Measurements from ENCODE around the gene ZNF337.
"Not testable (repeated sequence)": the region's sequence is repeated elsewhere in the genome, so short reads cannot be mapped to it uniquely, and the experiment has no call there.

The ZNF337 gene

DNA sequence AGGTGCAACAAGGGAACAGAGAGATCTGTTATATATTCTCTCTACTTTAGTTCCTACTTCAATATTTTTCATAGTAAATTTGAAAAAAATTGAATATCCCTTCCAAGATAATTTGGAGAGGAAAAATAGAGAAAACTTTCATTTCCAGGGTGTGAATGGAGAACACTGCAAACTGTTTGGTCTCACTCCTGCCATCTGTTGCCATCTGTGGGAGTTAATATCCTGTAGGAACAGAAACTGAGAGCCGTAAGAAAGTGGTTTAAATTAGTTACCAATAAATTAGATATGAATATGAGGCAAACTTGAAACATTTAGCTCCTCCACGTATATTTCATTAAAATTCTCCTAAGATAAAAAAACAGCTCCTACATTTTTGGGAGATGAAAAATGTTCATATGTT lies 4.2 kb downstream of the ZNF337 start:
- no peak for FAIRE-seq

DNA sequence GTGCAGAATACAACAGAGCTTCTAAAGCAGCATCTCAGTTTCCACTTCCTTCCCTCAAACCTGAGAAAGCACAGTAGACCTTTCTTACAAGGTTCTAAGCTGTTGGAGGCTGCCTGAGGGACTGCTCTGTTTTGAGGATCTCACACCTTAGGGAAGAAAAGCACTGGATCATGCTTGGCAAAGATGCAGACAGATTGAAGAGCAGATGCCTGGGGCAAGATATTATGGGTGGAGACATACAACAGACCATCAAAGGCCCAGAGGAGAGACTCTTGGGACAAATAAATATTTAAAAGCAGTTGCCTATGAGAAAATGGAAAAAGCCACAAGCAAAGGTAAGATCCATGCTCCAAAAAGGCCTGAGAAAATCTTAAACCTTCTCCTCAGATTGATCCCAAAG lies 6.2 kb downstream of the ZNF337 start:
- no peak for FAIRE-seq

DNA sequence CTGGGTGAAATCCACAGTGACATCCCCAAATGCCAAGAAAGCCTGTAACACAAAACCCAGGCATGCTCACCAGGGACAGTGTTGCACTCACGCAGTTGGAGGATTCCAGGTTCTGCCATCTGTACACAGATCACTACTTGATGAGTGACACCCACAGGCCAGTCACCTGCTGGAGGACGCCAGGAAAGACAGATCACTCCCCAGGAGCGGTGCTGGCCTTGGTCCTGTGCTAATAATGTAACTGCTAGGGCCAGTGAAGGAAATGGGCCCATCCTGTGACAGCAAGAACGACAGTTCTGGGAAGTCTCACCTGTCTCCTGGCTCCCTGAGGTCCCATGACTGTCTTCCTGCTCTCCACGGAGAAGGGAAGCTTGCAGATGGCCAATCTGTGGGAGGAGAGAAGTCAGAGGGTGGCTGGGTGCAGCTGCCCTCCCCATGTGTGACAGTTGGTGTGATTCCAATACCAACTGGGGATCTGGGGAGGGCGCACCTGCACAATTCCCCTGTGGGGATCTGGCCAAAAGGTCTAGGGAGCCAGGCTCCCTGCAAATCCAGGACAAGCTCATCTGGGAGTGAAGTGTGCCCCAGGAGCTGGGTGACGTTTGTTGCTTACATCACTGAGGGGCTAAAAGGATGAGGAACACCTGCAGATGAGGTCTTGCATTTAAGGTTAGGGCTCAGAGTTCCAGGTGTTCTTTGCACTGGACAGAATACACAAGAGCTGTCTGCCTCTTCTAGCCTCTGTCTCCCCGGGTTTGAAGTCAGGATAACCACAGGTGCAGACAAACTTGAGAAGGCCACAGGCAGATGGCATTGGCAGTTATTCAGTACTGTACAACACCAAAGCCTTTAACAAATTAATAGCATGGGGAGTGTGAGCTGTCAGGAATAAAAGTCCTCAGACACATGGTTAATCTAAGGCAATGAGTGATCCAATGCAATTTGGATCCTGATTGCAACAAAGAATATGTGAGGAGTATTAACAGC lies 10.3 kb downstream of the ZNF337 start:
- no peak for FAIRE-seq

DNA sequence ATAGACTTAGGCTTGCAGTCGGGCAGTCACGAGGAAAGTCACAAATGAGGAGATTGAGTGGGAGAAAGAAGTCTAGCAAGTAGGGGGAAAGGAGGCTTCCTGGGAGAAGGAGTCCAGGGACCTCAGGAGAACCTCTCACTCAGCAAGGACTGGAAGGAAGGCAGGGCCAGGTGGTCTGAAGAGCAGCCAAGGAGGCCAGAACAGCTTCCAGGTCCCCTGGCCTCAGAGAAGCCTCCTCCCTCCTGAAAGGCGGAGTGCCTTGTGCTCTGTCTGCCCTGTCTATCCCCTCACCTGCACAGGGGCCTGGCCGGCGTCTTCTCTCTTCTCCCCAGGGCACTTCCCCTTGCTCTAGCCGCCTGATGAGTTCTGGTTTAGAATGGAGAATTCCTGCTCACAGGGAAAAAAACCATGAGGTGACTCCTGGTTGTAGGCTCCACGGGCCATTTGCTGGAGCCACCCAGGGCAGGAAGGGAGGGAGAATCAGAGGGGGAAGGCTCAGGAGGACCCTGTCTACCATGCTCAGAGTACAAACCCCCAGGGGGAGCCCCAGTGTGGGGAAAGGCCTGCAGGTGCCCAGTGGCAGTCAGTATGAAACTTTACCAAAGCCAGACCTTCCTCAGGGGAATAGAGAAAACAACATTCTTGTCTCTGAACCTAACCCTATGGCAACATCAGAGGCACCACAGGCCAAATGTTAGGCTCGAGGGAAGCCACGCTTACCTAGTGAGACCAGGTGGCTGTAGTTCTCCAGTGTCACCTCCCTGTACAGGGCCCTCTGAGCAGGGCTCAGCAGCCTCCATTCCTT lies 11.2 kb downstream of the ZNF337 start:
- no peak for FAIRE-seq

DNA sequence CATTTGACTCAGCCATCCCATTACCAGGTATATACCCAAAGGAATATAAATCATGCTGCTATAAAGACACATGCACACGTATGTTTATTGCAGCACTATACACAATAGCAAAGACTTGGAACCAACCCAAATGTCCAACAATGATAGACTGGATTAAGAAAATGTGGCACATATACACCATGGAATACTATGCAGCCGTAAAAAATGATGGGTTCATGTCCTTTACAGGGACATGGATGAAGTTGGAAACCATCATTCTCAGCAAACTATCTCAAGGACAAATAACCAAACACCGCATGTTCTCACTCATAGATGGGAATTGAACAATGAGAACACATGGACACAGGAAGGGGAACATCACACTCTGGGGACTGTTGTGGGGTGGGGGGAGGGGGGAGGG lies 12.8 kb downstream of the ZNF337 start:
- FAIRE-seq: not testable (repeated sequence)

DNA sequence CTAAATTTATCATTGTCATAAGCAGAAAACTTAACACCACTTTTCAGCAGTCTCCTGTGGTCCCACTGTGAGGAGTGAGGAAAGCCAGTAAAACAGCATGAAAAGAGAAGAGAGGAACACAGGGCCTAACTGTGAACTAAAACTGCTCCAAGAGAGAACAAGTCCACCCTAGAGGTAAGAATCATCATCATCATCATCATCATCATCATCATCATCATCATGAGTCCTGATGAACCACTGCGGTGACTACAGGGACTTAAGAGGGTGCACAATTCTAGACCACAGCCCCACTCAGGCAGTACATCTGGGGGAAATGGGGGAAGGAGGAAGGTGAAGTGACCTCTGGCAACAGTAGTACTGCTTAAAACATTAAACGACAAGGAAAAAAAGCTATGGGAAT lies 13.6 kb downstream of the ZNF337 start:
- no peak for FAIRE-seq

DNA sequence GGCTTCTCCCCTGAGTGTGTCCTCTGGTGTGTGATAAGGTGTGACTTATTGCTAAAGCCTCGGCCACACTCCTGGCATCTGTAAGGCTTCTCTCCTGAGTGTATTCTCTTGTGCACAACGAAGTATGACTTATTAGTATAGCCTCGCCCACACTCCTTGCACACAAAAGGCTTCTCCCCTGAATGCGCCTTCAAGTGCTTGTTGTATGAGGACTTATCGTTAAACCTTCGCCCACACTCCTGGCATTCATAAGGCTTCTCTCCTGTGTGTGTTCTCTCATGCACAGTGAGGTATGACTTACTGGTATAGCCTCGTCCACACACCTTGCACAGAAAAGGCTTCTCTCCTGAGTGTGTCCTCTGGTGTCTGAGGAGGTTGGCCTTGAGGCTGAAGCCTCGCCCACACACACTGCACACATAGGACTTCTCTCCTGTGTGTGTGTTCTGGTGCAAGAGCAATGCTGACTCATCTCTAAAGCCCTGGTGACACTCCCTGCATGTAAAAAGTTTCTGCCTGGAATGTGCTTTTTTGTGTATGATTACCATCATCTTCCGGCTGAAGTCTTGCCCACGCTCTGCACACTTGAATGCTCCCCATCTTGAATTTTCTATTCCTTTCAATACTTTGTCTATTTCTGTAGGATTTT lies 20.4 kb downstream of the ZNF337 start:
- FAIRE-seq: no peak

DNA sequence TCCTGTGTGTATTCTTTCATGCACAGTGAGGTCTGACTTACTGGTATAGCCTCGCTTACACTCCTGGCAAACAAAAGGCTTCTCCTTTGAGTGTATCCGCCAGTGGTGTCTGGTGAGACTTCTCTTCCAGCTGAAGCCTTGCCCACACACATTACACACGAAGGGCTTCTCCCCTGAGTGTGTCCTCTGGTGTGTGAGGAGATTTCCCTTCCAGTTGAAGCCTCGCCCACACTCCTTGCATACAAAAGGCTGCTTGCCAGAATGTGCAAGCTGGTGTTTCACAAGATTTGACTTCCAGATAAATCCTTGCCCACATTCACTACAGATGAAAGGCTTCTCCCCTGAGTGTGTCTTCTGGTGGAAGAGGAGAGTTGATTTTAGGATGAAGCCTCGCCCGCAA lies 21.5 kb downstream of the ZNF337 start:
- no peak for FAIRE-seq

DNA sequence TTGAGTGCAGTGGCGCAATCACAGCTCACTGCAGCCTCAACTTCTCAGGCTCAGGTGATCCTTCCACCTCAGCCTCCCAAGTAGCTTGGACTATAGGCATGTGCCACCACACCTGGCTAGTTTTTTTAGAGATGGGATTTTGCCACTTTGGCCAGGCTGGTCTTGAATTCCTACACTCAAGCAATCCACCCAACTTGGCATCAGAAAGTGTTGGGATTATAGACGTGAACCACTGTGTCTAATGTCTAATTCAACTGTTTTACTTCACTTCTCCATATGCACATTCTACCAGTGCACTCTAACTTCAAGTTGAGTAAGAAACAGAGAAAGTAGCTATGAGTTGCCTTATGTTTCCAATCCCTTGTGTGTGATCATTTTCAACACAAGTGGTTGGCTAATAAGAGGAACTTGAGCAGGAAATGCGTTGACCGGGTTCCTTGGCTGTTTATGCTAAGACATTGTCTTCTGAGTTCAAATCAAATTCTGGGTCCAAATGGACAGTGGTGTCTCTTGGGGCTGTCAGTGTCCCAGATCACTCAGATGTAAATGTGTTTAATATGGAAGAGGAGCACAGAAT lies 23.9 kb downstream of the ZNF337 start:
- FAIRE-seq: no peak

DNA sequence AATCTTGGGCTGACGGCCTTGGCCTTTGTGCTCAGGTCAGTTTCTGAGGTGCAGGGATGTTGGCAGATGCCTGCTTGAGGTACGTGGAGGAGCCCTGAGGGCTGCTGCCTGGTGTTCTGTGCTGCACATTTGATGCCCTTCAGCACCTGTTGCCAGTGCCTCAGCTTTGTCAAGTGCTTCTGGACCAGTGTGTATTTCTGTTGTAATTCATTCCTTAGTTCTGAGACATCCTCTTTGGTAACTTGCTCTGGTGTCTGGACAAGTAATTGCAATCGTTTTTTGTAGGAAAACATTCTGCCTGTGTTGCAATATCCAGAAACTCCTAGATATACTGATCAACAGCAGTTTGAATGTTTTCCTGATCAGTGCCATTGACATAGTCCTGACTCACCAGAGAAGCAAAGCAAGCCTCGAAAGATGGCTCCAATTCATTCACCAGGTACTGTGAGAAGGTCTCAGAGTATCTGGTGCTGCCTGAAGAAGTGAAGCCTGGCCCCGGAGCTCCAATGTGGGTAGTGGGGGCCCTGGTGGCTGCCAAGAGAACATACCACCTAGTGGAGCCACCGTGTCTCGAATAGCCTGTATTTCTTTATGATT lies 26.7 kb downstream of the ZNF337 start:
- FAIRE-seq: no peak

DNA sequence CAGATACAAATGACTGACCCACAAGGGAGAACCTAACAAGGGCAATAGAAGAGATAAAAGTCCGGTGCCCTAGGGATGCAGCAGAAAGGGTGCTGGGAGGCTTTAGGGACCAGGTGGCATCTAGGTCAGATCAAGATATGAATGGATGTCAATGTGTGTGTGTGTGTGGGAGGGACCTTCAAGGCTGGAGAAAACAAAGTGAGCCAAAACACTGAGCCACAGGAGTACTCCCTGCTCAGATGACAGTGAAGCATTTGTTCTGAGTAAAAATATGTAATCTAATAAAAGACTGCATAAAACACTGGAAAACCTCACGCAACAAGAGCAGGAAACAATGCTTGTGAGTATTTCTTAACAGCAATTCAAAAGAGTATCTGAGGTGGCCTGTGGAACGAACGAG lies 28.2 kb downstream of the ZNF337 start:
- no peak for FAIRE-seq

DNA sequence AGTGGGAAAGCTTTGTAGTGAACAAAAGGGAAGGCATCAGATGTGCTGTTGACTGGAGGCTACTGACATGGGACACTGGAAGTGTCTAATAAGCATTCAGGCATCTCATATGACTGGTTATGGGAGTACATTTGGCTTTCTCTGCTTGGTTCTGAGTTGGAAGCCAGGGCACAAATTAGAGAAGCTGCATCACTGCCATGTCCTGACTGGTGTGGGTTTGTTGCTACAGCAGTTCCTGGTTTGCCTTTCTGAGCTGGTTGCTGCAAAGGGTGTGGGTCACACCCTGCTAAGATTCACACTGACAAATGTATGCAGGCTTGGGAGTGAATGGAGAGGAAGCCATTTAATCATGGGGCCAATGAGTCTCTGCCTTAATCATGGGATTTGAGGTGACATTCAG lies 36.7 kb downstream of the ZNF337 start:
- no peak for FAIRE-seq

DNA sequence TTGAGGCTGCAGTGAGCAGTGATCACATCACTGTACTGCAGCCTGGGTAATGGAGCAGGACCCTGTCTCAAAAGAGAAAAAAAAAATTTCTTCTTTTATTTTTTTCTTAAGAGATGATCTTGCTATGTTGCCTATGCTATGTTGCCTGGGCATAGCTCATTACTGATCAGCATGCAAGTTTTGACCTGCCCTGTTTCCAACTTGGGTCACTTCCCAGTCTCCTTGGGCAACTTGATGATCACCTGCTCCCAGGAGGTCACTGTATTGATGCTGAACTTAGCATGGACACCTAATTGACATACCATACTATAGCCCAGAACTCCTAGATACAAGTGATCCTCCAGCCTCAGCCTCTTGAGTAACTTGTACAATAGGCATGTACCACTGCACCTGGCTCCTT lies 42.2 kb downstream of the ZNF337 start:
- no peak for FAIRE-seq

DNA sequence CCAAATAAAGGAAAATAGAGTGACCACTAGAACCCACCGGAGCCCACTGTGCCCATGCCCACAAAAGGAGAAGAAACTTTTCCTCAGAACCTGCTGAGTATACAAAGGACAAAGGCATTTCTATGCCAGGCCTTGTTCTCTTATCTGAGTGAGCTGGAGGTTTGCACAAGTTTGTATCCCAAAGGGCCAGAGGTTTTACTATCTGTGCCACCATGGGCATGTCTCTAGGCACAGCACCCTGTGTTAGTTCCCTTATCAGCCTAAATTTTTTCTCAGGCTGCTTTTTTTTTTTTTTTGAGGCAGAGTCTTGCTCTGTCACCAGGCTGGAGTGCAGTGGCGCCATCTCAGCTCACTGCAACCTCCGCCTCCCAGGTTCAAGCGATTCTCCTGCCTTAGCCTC lies 43.8 kb downstream of the ZNF337 start:
- FAIRE-seq: not testable (repeated sequence)

DNA sequence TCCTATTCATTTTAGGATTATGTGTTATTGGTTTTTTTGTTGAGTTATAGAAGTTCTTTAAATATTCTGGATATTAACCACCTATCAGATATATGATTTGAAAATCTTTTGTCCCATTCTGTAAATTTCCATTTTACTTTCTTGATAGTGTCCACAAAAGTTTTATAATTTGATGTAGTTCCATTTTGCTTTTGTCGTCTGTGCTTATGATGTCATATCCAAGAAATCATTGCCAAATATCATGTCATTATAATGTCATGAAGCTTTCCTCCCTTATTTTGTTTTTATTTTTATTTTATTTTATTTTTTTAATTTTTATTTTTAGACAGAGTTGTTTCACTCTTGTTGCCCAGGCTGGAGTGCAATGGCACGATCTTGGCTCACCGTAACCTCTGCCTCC lies 51.8 kb downstream of the ZNF337 start:
- FAIRE-seq: no peak

DNA sequence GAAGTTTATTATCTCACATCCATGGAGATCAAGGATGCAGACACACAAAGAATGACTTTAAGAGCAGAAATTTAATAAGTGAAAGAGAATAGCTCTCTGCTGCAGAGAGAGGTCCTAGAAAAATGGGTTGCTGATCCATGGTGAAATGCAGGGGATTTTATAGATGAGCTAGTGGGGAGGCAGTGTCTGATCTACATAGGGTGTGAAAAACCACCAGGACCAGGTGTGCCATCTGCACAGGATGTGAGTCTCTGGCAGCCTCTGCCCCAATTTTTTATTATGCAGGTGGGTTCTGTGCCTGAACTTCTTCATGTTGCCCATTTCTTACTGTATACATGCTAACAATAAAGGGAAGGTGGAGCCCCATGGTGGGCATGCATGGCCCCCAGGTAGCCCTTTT lies 52.9 kb downstream of the ZNF337 start:
- no peak for FAIRE-seq

DNA sequence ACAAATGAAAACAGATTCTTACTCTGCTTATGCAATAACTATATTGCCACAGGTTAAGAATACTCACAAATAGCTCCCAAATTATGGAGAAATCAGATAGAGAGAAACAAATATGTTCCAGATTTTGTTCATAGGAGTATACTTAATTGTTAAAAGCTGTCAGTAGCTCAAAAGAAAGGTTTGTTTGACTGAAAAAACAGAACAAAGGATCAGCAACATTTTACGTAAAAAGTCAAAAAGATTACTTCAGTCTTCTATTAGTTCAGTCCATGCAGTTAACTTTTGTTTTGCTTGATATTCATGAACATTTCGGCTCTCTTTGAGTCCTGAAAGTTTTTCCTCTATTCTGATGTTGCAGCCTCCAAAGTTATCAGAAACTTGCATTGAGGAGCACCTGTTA lies 59.4 kb downstream of the ZNF337 start:
- no peak for FAIRE-seq

DNA sequence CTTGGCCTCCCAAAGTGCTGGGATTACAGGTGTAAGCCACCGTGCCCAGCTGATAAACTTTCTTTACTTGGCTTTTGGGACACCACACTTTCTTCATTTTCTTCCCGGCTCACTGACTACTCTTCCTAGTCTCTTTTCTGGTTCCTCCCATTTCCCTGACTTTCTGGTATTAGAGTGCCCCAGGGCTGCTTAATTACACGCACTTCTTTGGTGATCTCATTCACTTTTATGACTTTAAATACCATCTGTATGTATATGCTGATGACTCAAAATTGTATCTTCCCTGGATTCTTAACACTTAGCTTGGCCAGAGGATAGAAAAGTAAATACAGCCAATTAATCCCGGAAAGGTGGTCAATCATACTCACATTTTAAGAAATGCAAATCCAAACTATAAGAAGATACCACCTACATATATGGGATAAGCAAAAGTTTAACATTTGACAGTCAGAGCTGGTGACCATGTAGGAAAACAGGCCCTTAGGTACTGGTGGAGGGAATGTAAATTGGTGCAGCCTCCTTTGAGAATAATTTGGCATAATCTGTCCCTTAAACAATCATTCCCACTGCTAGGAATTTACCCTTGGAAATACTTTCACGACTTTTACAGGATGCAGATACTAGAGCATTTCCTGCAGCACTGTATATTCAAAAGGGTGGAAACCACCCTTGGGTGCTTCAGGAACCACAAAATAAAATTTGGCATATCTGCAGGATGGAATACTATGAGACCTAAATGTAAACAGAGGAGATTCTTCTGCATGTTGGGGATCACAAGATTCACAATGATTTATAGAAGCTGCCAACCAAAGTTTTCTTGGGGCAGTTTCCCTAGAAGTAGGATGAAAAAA lies 63.5 kb downstream of the ZNF337 start:
- FAIRE-seq: no peak

DNA sequence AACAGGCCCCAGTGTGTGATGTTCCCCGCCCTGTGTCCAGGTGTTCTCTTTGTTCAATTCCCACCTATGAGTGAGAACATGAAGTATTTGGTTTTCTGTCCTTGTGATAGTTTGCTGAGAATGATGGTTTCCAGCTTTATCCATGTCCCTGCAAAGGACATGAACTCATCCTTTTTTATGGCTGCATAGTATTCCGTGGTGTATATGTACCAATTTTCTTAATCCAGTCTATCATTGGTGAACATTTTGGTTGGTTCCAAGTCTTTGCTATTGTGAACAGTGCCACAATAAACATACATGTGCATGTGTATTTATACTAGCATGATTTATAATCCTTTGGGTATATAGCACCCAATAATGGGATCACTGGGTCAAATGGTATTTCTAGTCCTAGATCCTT lies 66.0 kb downstream of the ZNF337 start:
- not testable (repeated sequence) for FAIRE-seq

DNA sequence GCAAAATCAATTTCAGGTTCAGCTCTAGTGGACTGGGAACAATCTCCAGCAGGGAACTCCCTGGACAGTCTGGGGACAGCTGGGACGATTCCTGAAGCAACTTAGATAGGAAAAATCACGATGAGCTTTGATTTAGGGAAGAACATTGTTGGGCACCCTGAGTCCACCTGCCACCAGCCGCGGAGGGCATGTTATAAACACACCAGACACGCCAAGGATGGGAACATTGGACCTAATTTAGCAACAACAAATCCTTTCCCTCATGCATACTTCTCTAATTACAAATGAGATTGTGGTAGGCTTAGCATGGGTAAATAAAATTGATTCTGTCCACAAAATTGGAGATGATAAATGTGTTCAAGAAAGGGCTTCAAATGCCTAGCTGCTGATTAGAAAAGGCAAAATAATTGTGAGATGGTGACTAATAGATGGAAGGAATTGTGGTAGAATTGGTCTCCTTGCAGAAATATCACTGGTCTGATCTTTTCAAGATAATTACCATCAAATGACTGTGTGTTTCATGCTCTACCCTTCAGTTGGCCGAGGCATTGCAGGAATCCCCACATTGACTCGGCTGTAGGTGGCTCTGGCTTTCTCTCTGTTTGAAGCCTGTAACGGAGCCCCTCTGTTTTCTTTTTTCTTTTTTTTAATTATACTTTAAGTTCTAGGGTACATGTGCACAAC lies 66.7 kb downstream of the ZNF337 start:
- no peak for FAIRE-seq

DNA sequence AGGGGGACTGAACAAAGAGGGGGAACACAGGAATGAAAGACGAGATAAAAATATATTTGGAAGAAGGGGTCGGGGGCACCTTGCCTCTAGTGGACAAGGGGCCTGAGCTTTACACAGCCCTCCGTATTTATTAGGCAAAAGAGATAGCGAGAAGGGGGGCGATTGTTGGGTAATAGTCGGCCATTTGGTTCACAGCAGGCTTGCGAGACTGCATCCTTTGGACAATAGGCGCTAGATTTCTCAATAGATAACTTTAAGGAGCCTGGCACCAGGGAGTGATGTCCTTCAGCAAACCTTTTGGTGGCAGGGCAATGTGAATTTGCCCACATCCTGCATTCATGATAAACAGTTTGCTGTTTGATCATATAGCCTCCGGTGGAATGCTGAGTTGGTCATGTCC lies 69.9 kb downstream of the ZNF337 start:
- FAIRE-seq: no peak
